Neural cell (in vitro differentiated cells): ENCODE measurements around the gene GPR183.

Experiments used
- EP300 ChIP-seq: fragments of 450-650 bp; conservative IDR thresholded peaks from 2 replicates; pipeline ENCODE4 v1.6.1; 2014; ENCODE audit warnings: antibody characterized with exemption, mild to moderate bottlenecking, moderate library complexity; ENCODE audit not compliant: poor library complexity, severe bottlenecking
- EZH2 ChIP-seq: fragments of 200-600, 300-800 bp; shearing (Covaris generic), sonication (generic); IDR thresholded peaks from 2 replicates; pipeline ENCODE4 v1.6.1; 2014; ENCODE audit warnings: antibody characterized with exemption, low read length, borderline replicate concordance, mild to moderate bottlenecking; ENCODE audit not compliant: insufficient read depth, poor library complexity, severe bottlenecking
- POLR2AphosphoS5 ChIP-seq: IDR thresholded peaks from 2 replicates; pipeline ENCODE4 v1.6.1; 2012
- RAD21 ChIP-seq: fragments of 450-650 bp; conservative IDR thresholded peaks from 2 replicates; pipeline ENCODE4 v1.6.1; 2014; ENCODE audit warnings: antibody characterized with exemption, mild to moderate bottlenecking, moderate library complexity
- TF ChIP-seq, protein P1 (sequence below): IDR thresholded peaks from 2 replicates; pipeline ENCODE4 v1.6.1; 2012; ENCODE audit warnings: borderline replicate concordance

DNA sequence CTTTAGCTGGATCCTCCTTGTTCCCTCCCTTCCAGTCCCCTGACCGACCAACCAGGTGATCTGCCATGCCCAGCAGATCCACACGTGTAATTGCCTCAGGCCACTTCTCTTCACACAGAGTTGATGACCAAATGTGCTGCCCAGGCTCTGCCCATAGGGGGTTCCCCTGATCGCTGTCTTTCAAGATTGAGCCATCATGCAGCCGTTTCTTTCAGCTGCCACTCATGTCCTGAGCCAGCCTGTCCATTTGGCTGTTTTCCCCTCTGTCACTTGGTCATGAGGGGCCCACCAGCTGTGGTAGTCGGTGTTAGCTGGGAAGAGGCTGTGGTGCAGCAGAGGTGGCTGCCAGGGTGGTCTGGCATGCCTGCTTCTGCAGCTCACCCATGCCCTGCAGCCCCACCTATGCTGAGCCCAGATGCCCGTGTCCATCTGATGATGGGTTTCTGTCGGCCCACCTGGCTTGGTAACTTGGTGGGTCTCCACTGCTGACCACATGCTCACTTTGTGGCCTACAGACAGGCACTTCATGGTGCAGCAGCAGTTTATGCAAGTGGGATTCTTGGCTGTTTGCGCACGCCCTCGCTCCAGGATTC, 35.6 kb upstream of the GPR183 start:
- TF ChIP-seq EZH2 = no peak
- no peak for TF ChIP-seq RAD21
- TF ChIP-seq EP300 = no peak
- no peak for TF ChIP-seq POLR2AphosphoS5
- TF ChIP-seq, protein P1, sequence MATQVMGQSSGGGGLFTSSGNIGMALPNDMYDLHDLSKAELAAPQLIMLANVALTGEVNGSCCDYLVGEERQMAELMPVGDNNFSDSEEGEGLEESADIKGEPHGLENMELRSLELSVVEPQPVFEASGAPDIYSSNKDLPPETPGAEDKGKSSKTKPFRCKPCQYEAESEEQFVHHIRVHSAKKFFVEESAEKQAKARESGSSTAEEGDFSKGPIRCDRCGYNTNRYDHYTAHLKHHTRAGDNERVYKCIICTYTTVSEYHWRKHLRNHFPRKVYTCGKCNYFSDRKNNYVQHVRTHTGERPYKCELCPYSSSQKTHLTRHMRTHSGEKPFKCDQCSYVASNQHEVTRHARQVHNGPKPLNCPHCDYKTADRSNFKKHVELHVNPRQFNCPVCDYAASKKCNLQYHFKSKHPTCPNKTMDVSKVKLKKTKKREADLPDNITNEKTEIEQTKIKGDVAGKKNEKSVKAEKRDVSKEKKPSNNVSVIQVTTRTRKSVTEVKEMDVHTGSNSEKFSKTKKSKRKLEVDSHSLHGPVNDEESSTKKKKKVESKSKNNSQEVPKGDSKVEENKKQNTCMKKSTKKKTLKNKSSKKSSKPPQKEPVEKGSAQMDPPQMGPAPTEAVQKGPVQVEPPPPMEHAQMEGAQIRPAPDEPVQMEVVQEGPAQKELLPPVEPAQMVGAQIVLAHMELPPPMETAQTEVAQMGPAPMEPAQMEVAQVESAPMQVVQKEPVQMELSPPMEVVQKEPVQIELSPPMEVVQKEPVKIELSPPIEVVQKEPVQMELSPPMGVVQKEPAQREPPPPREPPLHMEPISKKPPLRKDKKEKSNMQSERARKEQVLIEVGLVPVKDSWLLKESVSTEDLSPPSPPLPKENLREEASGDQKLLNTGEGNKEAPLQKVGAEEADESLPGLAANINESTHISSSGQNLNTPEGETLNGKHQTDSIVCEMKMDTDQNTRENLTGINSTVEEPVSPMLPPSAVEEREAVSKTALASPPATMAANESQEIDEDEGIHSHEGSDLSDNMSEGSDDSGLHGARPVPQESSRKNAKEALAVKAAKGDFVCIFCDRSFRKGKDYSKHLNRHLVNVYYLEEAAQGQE = no peak
